Activated CD4-positive, alpha-beta T cell treated with anti-CD3 and anti-CD28 coated beads, Interleukin-2, amount 10 ng/mL, durations not matched to agents 7 days and 5 days (primary cell): ENCODE data around the gene CHRM4. TPM values are rescaled to one million over a fixed set of nuclear protein-coding genes. Genes with fewer than 3 reads are reported as not detected.

Source experiments
- CTCF ChIA-PET: fragments of 350-600 bp; sonication (Branson Sonifier 250); formaldehyde crosslinking; loops from one replicate; lab custom pipeline; 2021; ENCODE audit warnings: antibody characterized with exemption; lab: Charles Lee
- POLR2A ChIA-PET: fragments of 350-600 bp; sonication (Branson Sonifier 250); formaldehyde crosslinking; loops from one replicate; lab custom pipeline; 2021; ENCODE audit warnings: antibody characterized with exemption; lab: Charles Lee
- DNase-seq: peaks from one replicate; pipeline ENCODE4 v3.0.0-alpha.2; 2020
- H3K27ac Mint-ChIP-seq: one replicate; pipeline ENCODE4 v1.8.0; 2021; ENCODE audit warnings: mild to moderate bottlenecking, moderate library complexity, mixed read lengths
- H3K27me3 Mint-ChIP-seq: one replicate; pipeline ENCODE4 v1.8.0; 2021; ENCODE audit warnings: mixed read lengths
- H3K36me3 Mint-ChIP-seq: one replicate; pipeline ENCODE4 v1.8.0; 2021; ENCODE audit warnings: low read depth, mixed read lengths
- H3K4me1 Mint-ChIP-seq: one replicate; pipeline ENCODE4 v1.8.0; 2021; ENCODE audit warnings: mixed read lengths
- H3K4me3 Mint-ChIP-seq: one replicate; pipeline ENCODE4 v1.8.0; 2021; ENCODE audit warnings: mild to moderate bottlenecking, moderate library complexity, mixed read lengths
- H3K9me3 Mint-ChIP-seq: one replicate; pipeline ENCODE4 v1.8.0; 2021; ENCODE audit warnings: mixed read lengths
- total RNA-seq, 2 experiments: library from RNA; stranded (reverse); gene quantifications; one replicate each; pipeline ENCODE4 v1.2.3, GENCODE V29; 2021

CHRM4 gene
- total RNA-seq, 2 experiments from 2014 or later: 0.12 to 0.31 TPM

- Mint-ChIP-seq H3K27ac (peak overlapping the region; percentile 84), H3K4me1 (peaks cover 51% of the 10 kb centered on the region), H3K36me3 (peaks cover 12% of the 10 kb centered on the region), H3K9me3 (no peaks in the 10 kb centered on the region), H3K27me3 (no peaks in the 10 kb centered on the region), H3K4me3 (peak overlapping the region; percentile 67)
- DNase-seq: peak; percentile 75
- CTCF ChIA-PET: interaction anchor here (0.6 to 18.0 kb wide), 8 partner anchors 8 to 1097 kb away, joined by 3 to 280 read pairs (median 4); partner anchors contain the start of gene DGKZ
- POLR2A ChIA-PET: interaction anchor here (0.5 to 0.6 kb wide), 3 partner anchors 31 to 255 kb away, joined by 3 read pairs; no protein-coding TSS in a partner anchor
These were observed 30.1 kb downstream of the CHRM4 start for GRCh38 chr11:46361283-46362155.

- H3K27ac Mint-ChIP-seq: peak overlapping the region; percentile 84
- ChIA-PET POLR2A (interaction anchor here (0.6 kb wide), 1 partner anchor 30 kb away, joined by 3 read pairs; no protein-coding TSS in a partner anchor), CTCF (interaction anchor here (0.6 to 18.0 kb wide), 10 partner anchors 8 to 1098 kb away, joined by 3 to 280 read pairs (median 4); partner anchors contain the start of gene DGKZ)
- peaks cover 16% of the 10 kb centered on the region for H3K36me3 Mint-ChIP-seq
- H3K4me1 Mint-ChIP-seq: peaks cover 55% of the 10 kb centered on the region
- no peaks in the 10 kb centered on the region for H3K27me3 Mint-ChIP-seq
- peak overlapping the region; percentile 67 for H3K4me3 Mint-ChIP-seq
- no peaks in the 10 kb centered on the region for H3K9me3 Mint-ChIP-seq
- no peak for DNase-seq
These were observed 30.7 kb downstream of the CHRM4 start for GRCh38 chr11:46360878-46361277.

- no peaks in the 10 kb centered on the region for H3K27me3 Mint-ChIP-seq
- H3K27ac Mint-ChIP-seq: no peak overlapping the region
- no peaks in the 10 kb centered on the region for H3K9me3 Mint-ChIP-seq
- H3K4me1 Mint-ChIP-seq: peaks cover 52% of the 10 kb centered on the region
- ChIA-PET CTCF (interaction anchor here (0.7 to 18.0 kb wide), 5 partner anchors 8 to 120 kb away, joined by 3 to 280 read pairs (median 3); partner anchors contain the start of gene DGKZ), POLR2A (no interaction called here)
- H3K36me3 Mint-ChIP-seq: peaks cover 17% of the 10 kb centered on the region
- H3K4me3 Mint-ChIP-seq: no peak overlapping the region
- no peak for DNase-seq
These were observed 31.6 kb downstream of the CHRM4 start for GRCh38 chr11:46359953-46360352.

GRCh38 chr11:46357483-46357936, 34.1 kb downstream of the CHRM4 start:
- no peaks in the 10 kb centered on the region for H3K9me3 Mint-ChIP-seq
- H3K27me3 Mint-ChIP-seq: no peaks in the 10 kb centered on the region
- H3K4me1 Mint-ChIP-seq: peaks cover 60% of the 10 kb centered on the region
- peaks cover 26% of the 10 kb centered on the region for H3K36me3 Mint-ChIP-seq
- H3K27ac Mint-ChIP-seq: no peak overlapping the region
- ChIA-PET CTCF (interaction anchor here (0.8 to 18.0 kb wide), 3 partner anchors 6 to 23 kb away, joined by 3 to 280 read pairs (median 280); partner anchors contain the start of gene DGKZ), POLR2A (interaction anchor here (0.6 kb wide), 2 partner anchors 29 to 261 kb away, joined by 3 to 12 read pairs; no protein-coding TSS in a partner anchor)
- no peak for DNase-seq
- H3K4me3 Mint-ChIP-seq: no peak overlapping the region

GRCh38 chr11:46356924-46357482, 34.6 kb downstream of the CHRM4 start:
- H3K36me3 Mint-ChIP-seq: peaks cover 27% of the 10 kb centered on the region
- no peak overlapping the region for H3K27ac Mint-ChIP-seq
- no peak for DNase-seq
- H3K27me3 Mint-ChIP-seq: no peaks in the 10 kb centered on the region
- peaks cover 59% of the 10 kb centered on the region for H3K4me1 Mint-ChIP-seq
- H3K4me3 Mint-ChIP-seq: no peak overlapping the region
- POLR2A ChIA-PET: interaction anchor here (0.6 kb wide), 2 partner anchors 28 to 261 kb away, joined by 3 to 12 read pairs; no protein-coding TSS in a partner anchor
- H3K9me3 Mint-ChIP-seq: no peaks in the 10 kb centered on the region
- CTCF ChIA-PET: interaction anchor here (1.1 to 18.0 kb wide), 3 partner anchors 6 to 204 kb away, joined by 3 to 280 read pairs (median 280); partner anchors contain the start of gene DGKZ

- Mint-ChIP-seq H3K27me3 (no peaks in the 10 kb centered on the region), H3K4me1 (peaks cover 73% of the 10 kb centered on the region), H3K36me3 (peaks cover 55% of the 10 kb centered on the region), H3K9me3 (no peaks in the 10 kb centered on the region), H3K4me3 (no peak overlapping the region), H3K27ac (peak overlapping the region; percentile 86)
- no peak for DNase-seq
- ChIA-PET CTCF (interaction anchor here (0.5 to 16.1 kb wide), 9 partner anchors 11 to 1194 kb away, joined by 3 to 280 read pairs (median 5); partner anchors contain the start of gene MDK), POLR2A (no interaction called here)
These were observed 37.9 kb downstream of the CHRM4 start for GRCh38 chr11:46353698-46354097.

- no peaks in the 10 kb centered on the region for H3K27me3 Mint-ChIP-seq
- peaks cover 63% of the 10 kb centered on the region for H3K36me3 Mint-ChIP-seq
- peaks cover 66% of the 10 kb centered on the region for H3K4me1 Mint-ChIP-seq
- H3K4me3 Mint-ChIP-seq: peak overlapping the region; percentile 72
- CTCF ChIA-PET: interaction anchor here (0.6 to 16.1 kb wide), 32 partner anchors 9 to 492 kb away, joined by 3 to 280 read pairs (median 4); partner anchors contain the start of gene MDK
- peak; percentile 73 for DNase-seq
- H3K27ac Mint-ChIP-seq: peak overlapping the region; percentile 86
- no peaks in the 10 kb centered on the region for H3K9me3 Mint-ChIP-seq
- POLR2A ChIA-PET: interaction anchor here (0.6 kb wide), 1 partner anchor 818 kb away, joined by 4 read pairs; no protein-coding TSS in a partner anchor
These were observed 39.3 kb downstream of the CHRM4 start for GRCh38 chr11:46352063-46352841.

GRCh38 chr11:46351606-46352005, 40.0 kb downstream of the CHRM4 start:
- Mint-ChIP-seq H3K4me3 (peak overlapping the region; percentile 72), H3K36me3 (peaks cover 59% of the 10 kb centered on the region), H3K4me1 (peaks cover 67% of the 10 kb centered on the region), H3K9me3 (no peaks in the 10 kb centered on the region), H3K27ac (peak overlapping the region; percentile 71), H3K27me3 (no peaks in the 10 kb centered on the region)
- ChIA-PET POLR2A (interaction anchor here (0.6 kb wide), 1 partner anchor 817 kb away, joined by 4 read pairs; no protein-coding TSS in a partner anchor), CTCF (interaction anchor here (0.6 to 16.1 kb wide), 24 partner anchors 8 to 493 kb away, joined by 3 to 280 read pairs (median 4); partner anchors contain the start of gene MDK)
- DNase-seq: no peak

GRCh38 chr11:46351148-46351547, 40.4 kb downstream of the CHRM4 start:
- Mint-ChIP-seq H3K36me3 (peaks cover 55% of the 10 kb centered on the region), H3K4me1 (peaks cover 68% of the 10 kb centered on the region), H3K4me3 (peak overlapping the region; percentile 72), H3K27ac (peak overlapping the region; percentile 71), H3K27me3 (no peaks in the 10 kb centered on the region), H3K9me3 (no peaks in the 10 kb centered on the region)
- DNase-seq: no peak
- POLR2A ChIA-PET: no interaction called here
- CTCF ChIA-PET: interaction anchor here (0.6 to 16.1 kb wide), 13 partner anchors 8 to 330 kb away, joined by 3 to 280 read pairs (median 5); partner anchors contain the start of gene MDK

GRCh38 chr11:46350695-46351094, 40.9 kb downstream of the CHRM4 start:
- H3K4me1 Mint-ChIP-seq: peaks cover 71% of the 10 kb centered on the region
- no peak for DNase-seq
- ChIA-PET POLR2A (no interaction called here), CTCF (interaction anchor here (0.9 to 16.1 kb wide), 8 partner anchors 8 to 244 kb away, joined by 3 to 280 read pairs (median 14); partner anchors contain the start of gene MDK)
- peak overlapping the region; percentile 36 for H3K27ac Mint-ChIP-seq
- H3K36me3 Mint-ChIP-seq: peaks cover 54% of the 10 kb centered on the region
- no peak overlapping the region for H3K4me3 Mint-ChIP-seq
- H3K27me3 Mint-ChIP-seq: no peaks in the 10 kb centered on the region
- H3K9me3 Mint-ChIP-seq: no peaks in the 10 kb centered on the region
